ENCODE data around the gene WNT5B.
"Not testable (repeated sequence)": the region's sequence is repeated elsewhere in the genome, so short reads cannot be mapped to it uniquely, and the experiment has no call there.

WNT5B gene

DNA sequence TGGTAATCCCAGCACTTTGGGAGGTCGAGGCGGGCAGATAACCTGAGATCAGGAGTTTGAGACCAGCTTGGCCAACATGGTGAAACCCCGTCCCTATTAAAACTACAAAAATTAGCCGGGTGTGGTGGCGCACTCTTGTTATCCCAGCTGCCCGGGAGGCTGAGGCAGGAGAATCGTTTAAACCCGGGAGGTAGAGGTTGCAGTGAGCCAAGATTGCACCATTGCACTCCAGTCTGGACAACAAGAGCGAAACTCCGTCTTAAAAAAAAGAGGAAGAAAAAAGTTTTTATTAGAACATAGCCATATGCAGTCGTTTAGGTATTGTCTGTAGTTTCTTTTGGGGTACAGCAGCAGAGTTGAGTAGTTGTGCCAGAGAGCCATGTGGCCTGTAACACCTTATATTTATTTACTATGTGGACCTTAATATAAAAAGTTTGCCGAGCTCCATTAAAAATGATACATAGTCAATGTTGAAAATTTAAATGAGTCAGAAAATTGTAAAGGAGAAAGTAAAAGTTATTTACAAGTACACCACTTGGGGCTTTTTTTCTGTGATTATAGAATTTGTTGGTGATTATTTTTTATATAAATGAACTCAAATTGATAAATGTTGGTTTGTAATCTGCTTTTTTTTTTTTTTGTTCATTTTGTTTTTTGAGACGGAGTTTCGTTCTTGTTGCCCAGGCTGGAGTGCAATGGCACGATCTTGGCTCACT, 64.0 kb downstream of the WNT5B start:
- DNase-seq: no peak

DNA sequence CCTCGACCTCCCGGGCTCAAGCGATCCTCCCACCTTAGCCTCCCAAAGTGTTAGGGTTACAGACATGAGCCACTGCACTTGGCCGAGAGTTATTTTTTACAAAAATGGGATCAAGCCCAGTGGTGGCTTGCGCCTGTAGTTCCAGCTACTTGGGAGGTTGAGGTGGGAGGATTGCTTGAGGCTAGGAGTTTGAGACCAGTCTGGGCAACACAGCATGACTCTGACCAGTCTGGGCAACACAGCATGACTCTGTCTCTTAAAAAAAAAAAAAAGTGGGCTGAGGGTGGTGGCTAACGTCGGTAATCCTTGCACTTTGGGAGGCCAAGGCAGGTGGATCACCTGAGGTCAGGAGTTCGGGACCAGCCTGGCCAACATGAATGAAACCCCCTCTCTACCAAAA, 66.1 kb downstream of the WNT5B start:
- not testable (repeated sequence) for DNase-seq

- DNase-seq: no peak
Observed at GRCh38 chr12:1695886-1696670, 67.0 kb downstream of the WNT5B start.

DNA sequence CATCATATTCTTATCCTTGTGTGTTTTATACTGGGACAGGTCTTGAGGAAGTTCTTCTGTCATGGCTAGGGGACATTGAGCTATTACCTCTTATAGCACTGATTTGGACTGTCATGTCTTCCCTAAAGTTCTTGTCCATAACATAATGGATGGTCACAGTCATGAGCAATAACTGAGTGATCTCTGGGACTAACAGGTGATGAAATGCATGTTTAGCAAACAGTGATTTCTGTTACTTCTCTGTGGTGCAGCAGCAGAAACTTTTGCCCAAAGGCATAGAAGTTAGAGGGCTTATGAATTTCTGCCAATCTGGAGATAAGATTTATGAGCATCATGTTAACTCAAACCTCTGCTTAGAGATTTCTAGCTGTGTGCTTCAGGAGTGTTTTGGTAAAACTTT, 67.8 kb downstream of the WNT5B start:
- DNase-seq: no peak

Data from activated naive CD4-positive, alpha-beta T cell treated with Interleukin-2 at 50 U/mL for 16 hours (primary cell).